RWPE1 (cell line): Measurements from ENCODE around the gene MELK.

ENCODE experiments used
- CTCF ChIA-PET: fragments of 350-600 bp; sonication (Branson Sonifier 250); formaldehyde crosslinking; extraction: SDS; loops from one replicate; lab custom pipeline; 2021; lab: Yijun Ruan, JAX
- POLR2A ChIA-PET: fragments of 400-600 bp; formaldehyde crosslinking; extraction: SDS; loops from one replicate; lab custom pipeline; 2020; ENCODE audit warnings: antibody characterized with exemption; ENCODE audit not compliant: low non-redundant PET; lab: Yijun Ruan, JAX
- DNase-seq: peaks from one replicate; pipeline ENCODE4 v3.0.0; 2012; ENCODE audit warnings: low spot score
- H3K27ac ChIP-seq: fragments of 450-650 bp; 2 replicates; pipeline ENCODE4 v1.5.1; 2017
- CTCF ChIP-seq: fragments of 450-650 bp; conservative IDR thresholded peaks from 2 replicates; pipeline ENCODE4 v1.5.1; 2017; ENCODE audit warnings: low read depth, mild to moderate bottlenecking

The MELK gene

GRCh38 chr9:36659500-36659899 lies 86.8 kb downstream of the MELK start:
- no peak for DNase-seq
- no peak for TF ChIP-seq CTCF
- ChIA-PET CTCF (interaction anchor here (0.6 kb wide), 1 partner anchor 299 kb away, joined by 3 read pairs; no protein-coding TSS in a partner anchor), POLR2A (no interaction called here)
- H3K27ac ChIP-seq: no peak overlapping the region

- no peak for TF ChIP-seq CTCF
- H3K27ac ChIP-seq: no peak overlapping the region
- ChIA-PET POLR2A (no interaction called here), CTCF (interaction anchor here (0.9 kb wide), 1 partner anchor 17 kb away, joined by 3 read pairs; no protein-coding TSS in a partner anchor)
- no peak for DNase-seq
Measured at GRCh38 chr9:36664806-36665205, 92.1 kb downstream of the MELK start.

GRCh38 chr9:36665387-36665786 lies 92.7 kb downstream of the MELK start:
- no peak for TF ChIP-seq CTCF
- ChIA-PET CTCF (interaction anchor here (0.9 kb wide), 1 partner anchor 16 kb away, joined by 3 read pairs; no protein-coding TSS in a partner anchor), POLR2A (no interaction called here)
- H3K27ac ChIP-seq: no peak overlapping the region
- DNase-seq: no peak

- DNase-seq: no peak
- CTCF ChIA-PET: interaction anchor here (0.9 kb wide), 1 partner anchor 16 kb away, joined by 3 read pairs; no protein-coding TSS in a partner anchor
- H3K27ac ChIP-seq: no peak overlapping the region
- TF ChIP-seq CTCF: no peak
- POLR2A ChIA-PET: no interaction called here
Measured at GRCh38 chr9:36665921-36666431, 93.3 kb downstream of the MELK start.

GRCh38 chr9:36671561-36671960 lies 98.9 kb downstream of the MELK start:
- H3K27ac ChIP-seq: no peak overlapping the region
- TF ChIP-seq CTCF: no peak
- DNase-seq: no peak
- POLR2A ChIA-PET: interaction anchor here (0.7 kb wide), 2 partner anchors 13 to 16 kb away, joined by 3 read pairs; no protein-coding TSS in a partner anchor
- CTCF ChIA-PET: no interaction called here

GRCh38 chr9:36676091-36676490 lies 103.4 kb downstream of the MELK start:
- no peak for DNase-seq
- POLR2A ChIA-PET: no interaction called here
- CTCF ChIA-PET: interaction anchor here (1.0 kb wide), 1 partner anchor 96 kb away, joined by 3 read pairs; no protein-coding TSS in a partner anchor
- H3K27ac ChIP-seq: no peak overlapping the region
- no peak for TF ChIP-seq CTCF
